WI38 (cell line): ENCODE measurements around the gene LGMN.

ENCODE experiments used
- H3K4me3 ChIP-seq: 2 replicates; pipeline ENCODE4 v1.5.1; 2011; ENCODE audit warnings: low read depth, mild to moderate bottlenecking, control low read depth, low read length
- CTCF ChIP-seq: IDR thresholded peaks from 2 replicates; pipeline ENCODE4 v1.5.1; 2012; ENCODE audit warnings: low read depth, mild to moderate bottlenecking, control low read depth, low read length

Gene LGMN

GRCh38 chr14:92677955-92678354, 70.5 kb downstream of the LGMN start:
- no peak for TF ChIP-seq CTCF
- no peak overlapping the region for H3K4me3 ChIP-seq

DNA sequence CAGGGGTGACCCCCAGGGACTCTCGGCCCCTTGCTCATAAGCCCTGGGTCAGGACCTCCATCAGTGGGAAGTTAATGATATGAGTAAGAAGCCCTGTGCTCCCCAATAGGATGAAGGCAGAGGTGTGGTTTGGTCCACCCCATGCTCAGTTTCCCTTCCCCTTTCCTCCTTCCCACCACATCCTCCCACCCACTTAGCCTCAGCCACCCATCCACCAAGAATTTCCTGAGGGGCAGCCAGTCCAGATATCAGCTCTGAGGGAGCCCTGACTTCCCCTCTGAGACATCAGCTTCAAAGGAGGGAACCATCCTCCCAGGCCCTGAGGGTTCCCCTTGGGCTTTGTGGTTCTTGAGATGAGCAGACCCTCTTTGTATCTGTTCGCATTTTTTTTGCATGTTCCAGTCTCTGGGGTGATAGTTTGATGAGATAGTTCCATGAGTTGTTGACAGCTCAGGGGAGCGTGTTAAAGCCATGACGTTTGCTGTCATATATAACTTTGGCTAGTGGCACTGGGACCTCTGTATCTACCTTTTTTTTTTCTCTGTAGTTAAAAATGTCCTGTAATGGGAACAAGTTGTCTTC, 71.2 kb downstream of the LGMN start:
- no peak for TF ChIP-seq CTCF
- no peak overlapping the region for H3K4me3 ChIP-seq

DNA sequence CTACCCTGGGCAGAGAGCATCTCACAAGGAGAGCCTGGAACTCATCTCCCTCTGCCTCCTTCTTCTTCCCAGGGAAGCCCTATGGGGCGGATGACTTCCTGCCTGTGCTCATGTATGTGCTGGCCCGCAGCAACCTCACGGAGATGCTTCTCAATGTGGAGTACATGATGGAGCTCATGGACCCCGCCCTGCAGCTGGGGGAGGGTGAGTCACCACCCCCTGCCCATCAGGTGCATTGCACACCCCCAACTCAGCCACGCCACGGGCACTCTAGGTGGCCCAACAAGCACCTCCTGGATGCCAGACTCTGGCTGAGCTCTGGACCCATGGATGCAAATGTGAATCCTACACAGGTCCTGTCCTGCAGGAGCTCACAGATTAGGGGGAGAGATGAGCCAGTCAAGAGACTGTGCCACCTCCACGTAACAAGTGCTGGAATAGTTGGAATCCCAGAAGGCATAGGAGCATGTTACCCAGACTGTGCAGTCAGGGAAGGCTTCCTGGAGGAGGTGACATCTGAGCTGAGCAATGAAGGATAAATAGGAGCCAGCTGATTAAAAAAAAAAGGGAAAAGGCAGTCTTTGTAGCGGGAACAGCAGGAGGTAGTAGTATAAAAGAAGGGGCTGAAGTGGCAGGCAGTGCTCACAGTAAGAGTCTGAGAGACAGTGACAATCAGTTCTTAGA, 71.9 kb downstream of the LGMN start:
- no peak for TF ChIP-seq CTCF
- H3K4me3 ChIP-seq, result no peak overlapping the region

GRCh38 chr14:92675976-92676375, 72.5 kb downstream of the LGMN start:
- no peak overlapping the region for H3K4me3 ChIP-seq
- TF ChIP-seq CTCF, result no peak

GRCh38 chr14:92675421-92675820, 73.0 kb downstream of the LGMN start:
- no peak for TF ChIP-seq CTCF
- H3K4me3 ChIP-seq, result no peak overlapping the region

DNA sequence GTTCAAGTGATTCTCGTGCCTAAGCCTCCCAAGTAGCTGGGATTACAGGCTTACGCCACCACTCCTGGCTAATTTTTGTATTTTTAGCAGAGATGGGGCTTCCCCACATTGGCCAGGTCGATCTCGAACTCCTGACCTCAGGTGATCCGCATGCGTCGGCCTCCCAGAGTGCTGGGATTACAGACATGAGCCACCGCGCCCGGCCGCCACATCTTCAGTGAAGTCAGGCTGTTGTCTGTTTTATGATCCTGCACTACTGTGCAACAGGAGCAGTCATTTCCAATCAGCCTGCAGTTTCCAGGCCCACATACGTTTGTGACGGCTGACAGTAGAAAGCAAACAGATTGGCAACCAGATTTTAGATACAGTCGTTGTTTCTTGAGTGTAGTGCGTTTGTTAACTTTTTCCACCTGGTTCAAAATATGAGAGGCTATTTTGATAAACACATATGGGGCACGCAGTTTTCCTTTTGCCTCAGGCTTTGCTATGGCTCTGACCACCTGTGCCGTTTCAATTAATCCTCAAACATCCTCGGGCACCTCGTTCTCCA, 74.8 kb downstream of the LGMN start:
- TF ChIP-seq CTCF, result no peak
- no peak overlapping the region for H3K4me3 ChIP-seq

- no peak overlapping the region for H3K4me3 ChIP-seq
- no peak for TF ChIP-seq CTCF
Observed at GRCh38 chr14:92670643-92671366, 77.6 kb downstream of the LGMN start.
